Hindlimb muscle (tissue), 1 donor: ENCODE measurements around the gene UBL4A. TPM values are rescaled to one million over a fixed set of nuclear protein-coding genes. Genes with fewer than 3 reads are reported as not detected.

Experiments used
- DNase-seq: peaks from one replicate; pipeline ENCODE4 v3.0.0-alpha.2; 2013
- polyA plus RNA-seq: library from polyadenylated mRNA; unstranded; fragments of 120-200 nt; gene quantifications from one replicate; pipeline ENCODE4 v1.2.1, GENCODE V29; 2013; ENCODE audit not compliant: insufficient read length

Gene UBL4A
- polyA plus RNA-seq, 1 donor: 25.9 TPM

DNA sequence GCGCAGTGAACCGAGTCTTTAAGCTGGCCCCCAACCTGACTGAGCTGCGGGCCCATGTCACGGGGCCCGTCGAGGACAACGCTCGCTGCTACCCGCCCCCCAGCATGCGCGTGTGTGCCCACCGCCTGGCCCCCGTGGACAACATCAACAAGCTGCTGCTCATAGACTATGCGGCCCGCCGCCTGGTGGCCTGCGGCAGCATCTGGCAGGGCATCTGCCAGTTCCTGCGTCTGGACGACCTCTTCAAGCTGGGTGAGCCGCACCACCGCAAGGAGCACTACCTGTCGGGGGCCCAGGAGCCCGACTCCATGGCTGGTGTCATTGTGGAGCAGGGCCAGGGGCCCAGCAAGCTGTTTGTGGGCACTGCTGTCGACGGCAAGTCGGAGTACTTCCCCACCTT, 26.1 kb downstream of the UBL4A start:
- no peak for DNase-seq

DNA sequence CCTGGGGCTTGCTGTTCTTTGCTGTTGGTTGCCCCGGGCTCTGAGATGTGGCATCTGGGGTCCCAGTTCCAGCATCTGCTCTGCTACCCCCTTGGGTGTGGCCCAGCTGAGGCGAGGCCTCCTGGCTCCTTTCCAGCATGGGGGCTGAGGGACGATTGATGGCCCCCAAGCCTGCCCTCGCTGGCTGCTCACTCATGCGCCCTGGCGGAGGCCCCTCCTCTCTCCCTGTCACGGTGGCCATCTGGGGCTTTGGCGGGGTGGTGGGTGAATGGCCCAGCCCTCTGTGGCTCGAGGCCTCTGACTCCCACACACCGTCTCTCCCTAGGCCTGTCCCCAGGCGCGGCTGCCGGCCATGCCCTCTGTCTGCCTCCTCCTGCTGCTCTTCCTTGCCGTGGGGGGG, 26.6 kb downstream of the UBL4A start:
- DNase-seq: no peak

- no peak for DNase-seq
These were observed 27.2 kb downstream of the UBL4A start for GRCh38 chrX:154458954-154459778.

- DNase-seq: peak; percentile 45
These were observed 28.1 kb downstream of the UBL4A start, which contains the start of gene PLXNA3 for GRCh38 chrX:154458116-154458953. PLXNA3 (plus strand) TSS chrX:154458281; CDS start chrX:154460184, 1,903 bp downstream.

GRCh38 chrX:154457491-154458115, 28.8 kb downstream of the UBL4A start:
- DNase-seq: no peak

- DNase-seq: no peak
These were observed 33.6 kb downstream of the UBL4A start for GRCh38 chrX:154452823-154453222.

GRCh38 chrX:154450312-154450711, 36.1 kb downstream of the UBL4A start:
- no peak for DNase-seq

DNA sequence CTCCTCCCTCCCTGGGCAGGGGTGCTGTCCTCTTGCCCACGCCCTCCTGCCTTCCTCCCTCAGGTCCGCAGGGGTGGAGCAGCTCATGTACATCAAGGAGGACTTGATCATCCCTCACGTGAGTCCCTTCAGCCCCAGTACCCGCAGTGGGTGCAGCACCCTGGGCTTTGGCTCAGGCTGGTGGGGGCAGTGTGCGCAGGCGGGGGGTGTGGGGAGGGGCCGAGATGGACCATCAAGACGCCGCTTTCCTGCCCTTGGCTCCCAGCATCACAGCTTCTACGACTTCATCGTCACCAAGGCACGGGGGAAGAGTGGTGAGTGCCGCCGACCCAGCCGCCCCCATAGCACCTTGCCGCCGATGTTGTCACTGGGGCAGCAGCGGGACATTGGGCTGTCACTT, 36.8 kb downstream of the UBL4A start:
- DNase-seq: no peak

- no peak for DNase-seq
These were observed 37.9 kb downstream of the UBL4A start for GRCh38 chrX:154448484-154448883.

- no peak for DNase-seq
These were observed 40.0 kb downstream of the UBL4A start for GRCh38 chrX:154446430-154446829.

DNA sequence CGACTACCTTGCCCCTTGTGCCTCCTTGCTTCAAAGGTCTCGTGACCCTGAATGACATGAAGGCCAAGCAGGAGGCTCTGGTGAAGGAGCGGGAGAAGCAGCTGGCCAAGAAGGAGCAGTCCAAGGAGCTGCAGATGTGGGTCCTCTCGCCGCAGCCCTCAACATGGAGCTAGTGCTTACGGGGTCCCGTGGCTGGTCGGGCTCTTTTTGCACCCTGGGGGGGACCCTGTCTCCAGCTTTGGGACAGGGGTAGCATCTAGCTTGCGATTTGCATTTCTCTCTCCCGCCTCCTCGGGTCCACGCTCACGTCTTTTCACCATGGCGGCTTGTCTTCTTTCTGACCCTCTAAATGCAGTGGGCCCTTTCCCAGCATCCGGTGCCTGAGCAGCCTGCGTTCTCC, 40.6 kb downstream of the UBL4A start:
- no peak for DNase-seq

- DNase-seq: no peak
These were observed 41.6 kb downstream of the UBL4A start for GRCh38 chrX:154444755-154445246.

- DNase-seq: peak; percentile 76
These were observed 42.2 kb downstream of the UBL4A start, which contains the start of gene FAM50A for GRCh38 chrX:154443992-154444754. FAM50A (plus strand) TSS chrX:154444141; CDS start chrX:154444236, 95 bp downstream.

- no peak for DNase-seq
These were observed 42.9 kb downstream of the UBL4A start for GRCh38 chrX:154443479-154443910.

- no peak for DNase-seq
These were observed 44.3 kb downstream of the UBL4A start for GRCh38 chrX:154441984-154442707.

DNA sequence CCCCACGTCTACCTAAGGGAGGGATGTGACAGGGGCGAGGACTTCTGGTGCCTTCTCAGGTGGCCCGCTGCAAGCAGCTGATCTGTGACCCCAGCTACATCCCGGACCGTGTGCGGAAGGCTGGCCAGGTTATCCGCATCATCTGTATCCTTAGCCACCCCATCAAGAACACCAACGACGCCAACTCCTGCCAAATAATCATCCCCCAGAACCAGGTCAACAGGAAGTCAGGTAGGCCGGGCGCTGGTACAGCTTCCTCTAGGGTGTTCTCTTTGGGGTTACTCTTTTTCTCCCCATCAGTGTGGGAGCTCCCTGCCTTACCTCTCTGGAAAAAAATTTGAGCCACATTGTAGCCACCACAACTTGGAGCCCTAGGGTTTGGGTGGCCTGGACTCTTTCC, 44.9 kb downstream of the UBL4A start:
- no peak for DNase-seq

DNA sequence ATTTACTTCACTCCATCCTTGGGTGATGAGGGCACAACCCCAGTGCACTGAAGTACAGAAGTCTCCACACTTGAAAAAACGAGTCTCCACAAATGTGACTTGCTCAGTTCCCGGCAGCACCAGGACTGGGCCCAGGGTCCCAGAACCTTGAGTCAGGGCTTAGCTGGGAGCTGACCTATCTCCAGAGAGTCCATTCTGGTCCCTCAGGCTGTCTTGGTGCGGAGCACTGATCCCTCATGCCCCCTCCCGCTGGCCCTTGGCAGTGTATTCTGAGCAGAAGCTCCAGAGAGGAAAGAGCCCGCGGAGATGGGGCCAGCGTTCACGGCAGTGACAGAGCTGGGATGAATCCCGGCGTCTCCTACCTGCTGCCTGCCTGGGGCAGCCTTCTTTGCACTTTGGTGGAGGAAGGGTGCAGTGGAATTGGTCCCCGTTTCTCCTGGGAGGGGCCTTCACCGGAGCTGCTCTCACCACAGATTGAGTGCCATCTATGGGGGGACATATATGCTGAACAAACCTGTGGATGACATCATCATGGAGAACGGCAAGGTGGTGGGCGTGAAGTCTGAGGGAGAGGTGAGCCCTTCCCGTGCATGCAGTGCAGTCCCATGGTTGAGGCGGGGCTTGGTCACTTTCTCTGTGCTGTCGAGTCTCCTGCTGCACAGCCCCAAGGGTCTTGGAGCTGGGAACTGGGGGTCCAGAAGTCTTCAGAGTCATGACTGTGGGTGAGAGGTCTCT, 45.6 kb downstream of the UBL4A start:
- DNase-seq: no peak

- DNase-seq: no peak
These were observed 46.6 kb downstream of the UBL4A start for GRCh38 chrX:154439841-154440240.

- no peak for DNase-seq
These were observed 48.2 kb downstream of the UBL4A start for GRCh38 chrX:154437971-154438893.
